ENCODE measurements around the gene PIGB.
"Not testable (repeated sequence)": the region's sequence is repeated elsewhere in the genome, so short reads cannot be mapped to it uniquely, and the experiment has no call there.

PIGB gene

DNA sequence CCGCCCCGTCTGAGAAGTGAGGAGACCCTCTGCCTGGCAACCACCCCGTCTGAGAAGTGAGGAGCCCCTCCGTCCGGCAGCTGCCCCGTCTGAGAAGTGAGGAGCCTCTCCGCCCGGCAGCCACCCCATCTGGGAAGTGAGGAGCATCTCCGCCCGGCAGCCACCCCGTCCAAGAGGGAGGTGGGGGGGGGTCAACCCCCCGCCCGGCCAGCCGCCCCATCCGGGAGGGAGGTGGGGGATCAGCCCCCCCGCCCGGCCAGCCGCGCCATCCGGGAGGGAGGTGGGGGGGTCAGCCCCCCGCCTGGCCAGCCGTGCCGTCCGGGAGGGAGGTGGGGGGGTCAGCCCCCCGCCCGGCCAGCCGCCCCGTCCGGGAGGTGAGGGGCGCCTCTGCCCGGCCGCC lies 16.2 kb upstream of the PIGB start:
- not testable (repeated sequence) for DNase-seq (ENCODE audit: low spot score)

GRCh38 chr15:55319537-55320237 lies 665 bp downstream of the PIGB start:
- peak; percentile 19 for DNase-seq (ENCODE audit: low spot score)

GRCh38 chr15:55320238-55320550 lies 1.2 kb downstream of the PIGB start:
- peak; percentile 35 for DNase-seq (ENCODE audit: low spot score)

GRCh38 chr15:55320963-55321362 lies 1.9 kb downstream of the PIGB start:
- DNase-seq (ENCODE audit: low spot score): no peak

DNA sequence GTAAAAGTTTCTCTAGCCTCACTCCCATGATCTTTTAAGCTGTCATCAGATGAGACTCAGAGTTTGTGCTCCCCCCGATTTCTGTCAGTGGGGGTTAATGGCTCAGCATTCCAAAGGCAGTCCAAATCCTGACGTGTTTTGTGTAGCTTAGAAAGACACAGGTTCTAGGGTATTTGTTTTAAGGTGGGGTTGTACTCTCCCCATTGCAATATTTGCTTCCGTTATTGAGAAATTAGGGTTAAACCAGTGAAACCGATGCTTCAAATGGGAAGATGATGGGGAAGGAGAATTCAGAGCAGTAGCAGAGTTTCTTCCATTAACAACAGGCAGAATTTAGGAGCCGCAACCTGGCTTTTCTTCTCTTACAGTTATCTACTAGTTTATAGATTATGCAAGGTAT lies 3.4 kb downstream of the PIGB start:
- no peak for DNase-seq (ENCODE audit: low spot score)

DNA sequence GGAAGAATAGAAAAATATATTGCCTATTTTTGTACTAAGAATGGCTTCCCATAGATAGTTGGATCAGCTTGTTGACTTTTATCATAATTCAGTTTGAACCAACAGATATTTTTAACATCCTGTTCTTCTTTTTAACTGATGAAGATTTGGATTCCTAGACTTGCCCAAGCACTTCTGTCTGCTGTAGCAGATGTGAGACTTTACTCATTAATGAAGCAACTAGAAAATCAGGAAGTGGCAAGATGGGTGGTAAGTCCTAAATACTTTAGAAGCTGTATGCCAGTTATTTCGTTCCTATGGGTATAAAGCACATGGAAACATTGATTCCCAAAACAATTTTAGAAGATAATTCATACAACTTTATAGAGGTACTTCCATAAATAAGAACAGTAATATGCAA lies 8.4 kb downstream of the PIGB start:
- no peak for DNase-seq (ENCODE audit: low spot score)

GRCh38 chr15:55334371-55334770 lies 15.3 kb downstream of the PIGB start:
- DNase-seq (ENCODE audit: low spot score): no peak

DNA sequence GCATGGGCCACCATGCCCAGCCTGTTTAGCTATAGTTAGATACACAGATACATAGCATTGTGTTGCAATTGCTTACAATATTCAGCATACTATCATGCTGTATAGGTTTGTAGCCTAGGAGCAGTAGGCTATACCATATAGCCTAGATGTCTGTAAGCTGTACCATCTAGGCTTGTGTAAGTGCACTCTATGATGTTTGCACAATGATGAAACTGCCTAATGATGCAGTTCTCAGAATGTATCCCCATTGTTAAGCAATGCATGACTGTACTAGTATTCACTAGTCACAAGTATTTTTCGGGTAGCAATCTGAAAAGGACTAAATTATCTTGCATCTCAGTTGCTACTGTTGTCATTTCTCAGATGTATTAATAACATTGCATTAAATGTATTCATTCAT lies 16.0 kb downstream of the PIGB start:
- no peak for DNase-seq (ENCODE audit: low spot score)

GRCh38 chr15:55337160-55337559 lies 18.1 kb downstream of the PIGB start:
- no peak for DNase-seq (ENCODE audit: low spot score)

DNA sequence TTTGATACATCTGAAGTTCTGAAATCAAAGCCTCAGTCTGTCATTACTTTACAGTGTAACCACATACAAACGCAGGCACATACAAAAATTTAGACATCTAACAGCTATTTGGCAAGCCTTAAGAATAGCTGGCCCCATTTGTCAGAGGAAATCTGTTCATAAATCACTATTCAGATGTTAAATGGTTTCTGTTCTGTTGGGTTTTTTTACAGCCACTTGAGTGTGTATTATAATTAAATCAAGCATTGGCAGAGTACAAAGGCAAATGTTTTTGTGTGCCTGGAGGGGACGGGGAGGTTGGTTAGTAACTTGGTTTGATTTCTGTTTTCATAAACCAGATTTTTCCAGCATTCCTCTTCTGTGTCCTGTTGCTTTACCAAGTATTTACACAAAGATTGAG lies 24.1 kb downstream of the PIGB start:
- no peak for DNase-seq (ENCODE audit: low spot score)

DNA sequence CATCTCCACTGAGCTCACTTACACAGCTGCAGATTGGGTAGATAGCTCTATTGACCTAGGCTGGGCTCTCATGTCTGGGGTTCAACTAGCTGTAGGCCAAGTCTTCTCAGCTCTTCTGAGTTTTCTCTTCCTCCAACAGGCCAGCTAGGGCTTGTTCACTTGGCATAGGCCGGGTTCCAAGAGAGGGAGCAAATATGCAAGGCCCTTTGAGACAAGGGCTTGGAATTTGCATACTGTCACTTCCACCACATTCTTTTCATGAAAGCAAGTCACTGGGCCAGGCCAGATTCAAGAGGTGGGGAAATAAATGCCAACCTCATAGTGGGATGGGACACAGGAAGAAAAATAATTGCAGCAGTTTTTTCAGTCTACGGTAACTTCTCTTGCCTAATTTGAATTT lies 25.2 kb downstream of the PIGB start:
- no peak for DNase-seq (ENCODE audit: low spot score)

DNA sequence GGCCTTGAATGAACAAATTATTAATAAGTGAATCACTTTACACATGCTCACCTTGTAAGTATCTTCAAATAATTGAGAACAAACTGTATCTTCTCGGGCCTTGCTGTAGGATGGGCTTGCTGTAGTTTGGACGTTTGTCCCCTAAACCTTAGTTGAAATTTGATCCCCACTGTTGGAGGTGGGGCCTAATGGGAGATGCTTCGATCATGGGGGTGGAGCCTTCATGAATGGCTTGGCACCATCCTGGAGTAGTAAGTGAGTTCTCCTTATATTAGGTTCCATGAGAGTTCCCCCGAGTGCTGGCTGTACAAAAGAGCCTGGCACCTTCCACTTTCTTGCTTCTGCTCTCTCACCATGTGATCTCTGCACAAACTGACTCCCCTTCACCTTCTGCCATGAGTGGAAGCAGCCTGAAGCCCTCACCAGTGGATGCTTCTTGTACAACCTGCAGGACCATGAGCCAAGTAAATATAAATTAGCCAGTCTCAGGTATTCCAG lies 29.3 kb downstream of the PIGB start:
- DNase-seq (ENCODE audit: low spot score): no peak

- DNase-seq (ENCODE audit: low spot score): no peak
Observed at GRCh38 chr15:55349282-55349681, 30.3 kb downstream of the PIGB start.

DNA sequence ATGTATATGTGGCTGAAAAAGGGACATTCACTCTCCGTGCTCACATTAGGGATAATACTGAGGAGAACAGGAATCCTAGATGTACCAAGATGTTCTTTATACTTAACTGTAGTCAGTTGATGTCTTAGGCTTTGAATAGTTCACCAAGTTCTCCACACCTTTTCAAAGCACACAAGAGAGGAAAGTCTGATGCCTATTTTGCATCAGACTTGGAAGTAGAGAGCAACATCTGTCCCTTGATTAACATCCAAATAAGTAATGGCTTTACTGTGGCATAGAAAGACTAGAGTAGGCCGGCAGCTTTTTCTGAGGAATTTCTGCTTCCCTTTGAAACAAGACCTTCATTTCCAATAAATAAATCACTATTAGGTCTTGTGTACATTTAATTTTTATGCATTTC lies 34.0 kb downstream of the PIGB start:
- no peak for DNase-seq (ENCODE audit: low spot score)

GRCh38 chr15:55356985-55357585 lies 38.1 kb downstream of the PIGB start:
- DNase-seq (ENCODE audit: low spot score): no peak

DNA sequence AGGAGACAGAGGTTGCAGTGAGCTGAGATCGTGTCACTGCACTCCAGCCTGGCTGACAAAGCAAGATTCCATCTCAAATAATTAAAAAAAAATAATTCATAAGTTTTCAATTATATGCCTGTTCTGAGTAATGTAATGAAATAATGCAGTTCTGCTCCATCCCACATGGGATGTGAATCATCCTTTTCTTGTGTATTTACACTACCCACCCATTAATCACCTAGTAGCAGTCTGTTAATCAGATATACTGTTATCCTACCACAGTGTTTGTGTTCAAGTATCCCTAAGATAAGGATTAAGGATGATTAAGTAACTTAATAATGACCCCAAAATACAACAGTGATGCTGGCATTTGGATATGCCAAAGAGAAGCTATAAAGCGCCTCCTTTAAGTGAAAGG lies 38.8 kb downstream of the PIGB start:
- DNase-seq (ENCODE audit: low spot score): no peak

DNA sequence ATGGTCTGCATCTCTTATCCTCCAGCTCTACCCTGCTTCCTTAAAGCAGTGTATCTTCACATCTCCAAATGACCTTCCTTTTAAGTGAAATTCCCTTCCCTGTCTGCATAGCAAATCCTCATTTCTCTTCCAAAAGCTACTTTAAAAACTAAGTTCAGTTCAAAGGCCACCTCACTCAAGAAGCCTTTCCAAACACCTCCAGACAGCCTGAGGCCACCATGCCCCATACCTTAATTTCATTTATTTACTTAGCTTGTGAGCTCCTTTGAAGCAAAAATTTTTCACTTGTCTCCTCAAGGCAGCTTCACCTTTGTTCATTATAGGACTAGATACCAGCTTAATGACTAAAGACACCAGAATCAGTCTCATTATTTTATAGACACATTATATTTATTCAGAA lies 39.4 kb downstream of the PIGB start:
- DNase-seq (ENCODE audit: low spot score): no peak

GRCh38 chr15:55360256-55360655 lies 41.2 kb downstream of the PIGB start:
- DNase-seq (ENCODE audit: low spot score): no peak

DNA sequence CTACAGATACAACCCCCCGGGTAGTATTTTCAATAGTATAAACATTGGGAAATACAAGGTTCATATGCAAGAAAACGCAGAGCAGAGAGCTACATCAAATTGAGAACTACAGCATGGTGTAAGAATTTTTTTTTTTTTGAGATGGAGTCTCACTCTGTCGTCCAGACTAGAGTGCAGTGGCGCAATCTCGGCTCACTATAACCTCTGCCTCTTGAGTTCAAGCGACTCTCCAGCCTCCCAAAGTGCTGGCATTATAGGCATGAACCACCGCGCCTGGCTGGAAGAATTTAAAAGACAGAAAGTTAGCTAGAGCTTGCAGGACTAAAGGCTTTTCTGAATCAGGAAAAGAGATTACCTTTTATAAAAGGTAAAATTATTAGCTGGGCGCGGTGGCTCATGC lies 42.0 kb downstream of the PIGB start:
- DNase-seq (ENCODE audit: low spot score): no peak

DNA sequence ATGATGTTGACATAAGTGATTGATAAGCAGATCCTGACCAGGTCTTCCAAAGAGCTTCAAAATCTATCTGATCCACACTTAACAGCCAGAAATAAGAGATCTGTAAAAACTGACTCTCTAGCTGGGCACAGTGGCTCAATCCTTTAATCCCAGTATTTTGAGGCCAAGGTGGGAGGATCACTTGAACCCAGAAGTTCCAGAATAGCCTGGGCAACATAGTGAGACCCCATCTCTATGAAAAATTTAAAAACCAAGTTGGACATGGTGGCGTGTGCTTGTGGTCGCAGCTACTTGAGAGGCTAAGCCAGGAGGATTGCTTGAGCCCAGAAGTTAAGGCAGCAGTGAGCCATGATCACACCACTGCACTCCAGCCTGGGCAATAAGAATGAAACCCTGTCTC lies 43.6 kb downstream of the PIGB start:
- DNase-seq (ENCODE audit: low spot score): no peak

DNA sequence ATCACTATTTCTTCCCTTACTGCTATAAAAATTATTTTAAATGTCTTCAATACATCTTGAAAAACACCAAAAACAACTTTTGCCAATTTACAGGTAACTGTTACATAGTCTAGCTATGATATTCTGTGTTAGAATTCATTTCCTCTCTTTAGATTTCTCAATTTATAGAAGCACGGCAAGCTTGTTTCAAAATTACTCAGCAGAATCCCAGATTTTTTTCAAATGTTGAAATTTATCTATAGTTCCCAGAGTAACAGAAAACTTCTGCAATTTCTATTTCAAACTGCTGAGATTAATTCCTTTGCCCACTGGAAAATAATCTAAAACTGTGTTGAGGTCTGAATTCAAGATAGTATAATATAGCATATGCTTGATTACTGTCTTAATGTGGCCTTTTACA lies 48.0 kb downstream of the PIGB start:
- no peak for DNase-seq (ENCODE audit: low spot score)

DNA sequence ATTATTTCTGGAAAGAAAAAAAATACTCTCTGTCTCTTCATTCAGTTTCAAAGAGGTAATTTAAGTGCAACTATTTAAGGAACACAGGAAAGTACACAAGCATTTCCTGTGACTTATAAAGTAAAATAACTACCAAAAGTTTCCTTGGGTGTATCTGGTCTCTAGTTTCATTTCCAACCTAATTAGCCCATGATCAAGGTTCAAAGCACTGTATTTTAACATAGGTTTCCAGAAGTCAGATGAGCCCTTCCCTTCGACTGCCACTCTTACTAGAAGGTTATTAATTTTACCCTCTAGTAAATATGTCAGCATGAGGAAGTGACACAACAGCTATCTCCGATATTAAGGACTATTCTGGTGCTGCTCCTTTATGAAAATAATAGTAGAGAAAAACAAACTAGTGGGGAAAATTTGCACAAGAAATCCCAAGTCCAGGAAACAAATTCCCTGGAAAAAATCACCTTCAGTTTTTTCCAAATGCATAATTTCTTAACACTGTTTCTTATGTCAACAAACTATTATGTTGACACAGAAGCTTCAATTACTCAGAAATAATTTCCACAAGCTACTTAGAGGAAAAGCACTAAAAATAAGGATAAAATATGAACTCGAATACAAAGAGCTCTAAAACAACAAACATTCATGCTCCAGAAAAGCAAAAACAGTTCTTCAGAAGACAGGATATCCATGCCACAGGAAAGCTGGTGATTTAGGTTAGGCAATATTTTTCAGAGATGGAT lies 53.8 kb downstream of the PIGB start:
- no peak for DNase-seq (ENCODE audit: low spot score)

- no peak for DNase-seq (ENCODE audit: low spot score)
Observed at GRCh38 chr15:55379095-55379494, 60.1 kb downstream of the PIGB start.

DNA sequence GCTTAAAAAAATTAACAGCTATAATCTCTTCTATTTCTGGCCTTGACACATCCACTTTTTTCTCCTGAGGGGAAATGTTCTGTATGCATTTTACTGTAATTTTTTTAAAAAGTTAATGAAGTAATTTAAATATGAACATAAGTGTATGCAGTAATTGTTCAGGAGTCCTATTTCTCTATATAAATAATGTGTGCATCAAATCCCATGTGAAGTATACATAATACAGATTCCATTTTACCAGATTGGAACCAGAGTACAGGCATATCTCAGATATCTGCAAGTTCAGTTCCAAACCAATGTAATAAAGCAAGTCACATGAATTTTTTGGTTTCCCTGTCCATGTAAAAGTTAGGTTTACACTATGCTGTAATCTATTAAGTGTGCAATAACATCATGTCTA lies 62.6 kb downstream of the PIGB start:
- DNase-seq (ENCODE audit: low spot score): no peak
